Tibial nerve (tissue), 4 donors: ENCODE data around the gene NAA50.

ENCODE experiments used
- EP300 ChIP-seq, 2 donors: sonication (generic); formaldehyde crosslinking; IDR thresholded peaks; one replicate each; pipeline ENCODE4 v1.6.1; 2017; ENCODE audit warnings: antibody characterized with exemption in 2 of 2, mild to moderate bottlenecking in 1 of 2
- POLR2A ChIP-seq, 2 donors: fragments of 450-650 bp; IDR thresholded peaks; one replicate each; pipeline ENCODE4 v1.6.1; 2017; ENCODE audit warnings: antibody characterized with exemption in 2 of 2, mild to moderate bottlenecking in 2 of 2, moderate library complexity in 2 of 2
- TF ChIP-seq, protein P1 (sequence below), 5 experiments: fragments of 200-600 bp in 3 of 5; fragments of 450-650 bp in 2 of 5; sonication (generic) in 3 of 5; IDR thresholded peaks; one replicate each; pipeline ENCODE4 v1.5.1; 2016 to 2019; ENCODE audit warnings: antibody characterized with exemption in 5 of 5, mild to moderate bottlenecking in 3 of 5, moderate library complexity in 2 of 5

DNA sequence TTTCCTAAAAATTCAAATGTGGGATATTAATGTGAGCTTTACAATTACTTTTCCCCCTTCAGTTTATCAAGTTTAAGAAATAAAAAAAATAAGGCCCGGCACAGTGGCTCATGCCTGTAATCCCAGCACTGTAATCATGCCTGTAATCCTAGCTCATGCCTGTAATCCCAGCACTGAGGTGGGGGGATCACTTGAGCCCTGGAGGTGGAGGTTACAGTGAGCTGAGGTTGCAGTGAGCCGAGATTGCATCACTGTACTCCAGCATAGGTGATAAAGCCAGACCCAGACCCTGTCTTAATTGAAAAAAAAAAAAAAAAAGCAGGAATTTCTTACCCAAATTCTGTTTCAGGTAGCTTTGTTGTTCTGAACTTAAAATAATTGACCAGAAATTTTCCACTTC is 18.6 kb upstream of the NAA50 start:
- TF ChIP-seq POLR2A (IDR thresholded peaks at IDR 0.05) (no peak), EP300 (IDR thresholded peaks at IDR 0.05) (no peak)
- TF ChIP-seq, protein P1, sequence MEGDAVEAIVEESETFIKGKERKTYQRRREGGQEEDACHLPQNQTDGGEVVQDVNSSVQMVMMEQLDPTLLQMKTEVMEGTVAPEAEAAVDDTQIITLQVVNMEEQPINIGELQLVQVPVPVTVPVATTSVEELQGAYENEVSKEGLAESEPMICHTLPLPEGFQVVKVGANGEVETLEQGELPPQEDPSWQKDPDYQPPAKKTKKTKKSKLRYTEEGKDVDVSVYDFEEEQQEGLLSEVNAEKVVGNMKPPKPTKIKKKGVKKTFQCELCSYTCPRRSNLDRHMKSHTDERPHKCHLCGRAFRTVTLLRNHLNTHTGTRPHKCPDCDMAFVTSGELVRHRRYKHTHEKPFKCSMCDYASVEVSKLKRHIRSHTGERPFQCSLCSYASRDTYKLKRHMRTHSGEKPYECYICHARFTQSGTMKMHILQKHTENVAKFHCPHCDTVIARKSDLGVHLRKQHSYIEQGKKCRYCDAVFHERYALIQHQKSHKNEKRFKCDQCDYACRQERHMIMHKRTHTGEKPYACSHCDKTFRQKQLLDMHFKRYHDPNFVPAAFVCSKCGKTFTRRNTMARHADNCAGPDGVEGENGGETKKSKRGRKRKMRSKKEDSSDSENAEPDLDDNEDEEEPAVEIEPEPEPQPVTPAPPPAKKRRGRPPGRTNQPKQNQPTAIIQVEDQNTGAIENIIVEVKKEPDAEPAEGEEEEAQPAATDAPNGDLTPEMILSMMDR (IDR thresholded peaks at IDR 0.05), result no peak
